ENCODE measurements around the gene KDM5B.

- TF ChIP-seq CTCF (IDR thresholded peaks at IDR 0.05), result no peak
- no peak for TF ChIP-seq ZFX (IDR thresholded peaks at IDR 0.05; ENCODE audit: borderline replicate concordance)
These were observed 116.4 kb downstream of the KDM5B start for GRCh38 chr1:202691816-202692215.
